HG02588 (cell line): ENCODE measurements around the gene CHPF.

Experiments used
- ATAC-seq: cut with Tn5 transposase; IDR thresholded peaks from one replicate; pipeline ENCODE4 v1.9.1; 2021; ENCODE audit warnings: mild to moderate bottlenecking, moderate library complexity; ENCODE audit not compliant: unreplicated experiment

CHPF gene

DNA sequence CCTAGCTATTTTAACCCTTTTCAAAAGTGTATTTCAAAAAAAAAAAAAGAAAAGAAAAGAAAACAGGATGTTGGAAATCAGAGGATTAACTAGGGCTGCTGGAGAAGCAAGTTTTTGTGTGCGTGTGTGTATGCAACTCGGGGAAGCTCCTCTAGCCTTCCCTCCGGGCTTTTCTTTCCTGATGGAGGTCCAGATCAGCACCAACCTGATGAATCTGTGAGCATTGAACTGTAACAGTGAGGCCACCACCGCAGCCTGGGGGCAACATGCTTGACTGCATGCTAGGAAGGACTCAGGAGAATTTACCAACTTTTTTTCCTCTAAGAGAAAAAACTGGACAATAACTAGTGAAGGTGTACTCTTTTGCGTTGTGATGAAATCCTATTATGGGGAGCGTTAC, 25.4 kb upstream of the CHPF start:
- no peak for ATAC-seq

DNA sequence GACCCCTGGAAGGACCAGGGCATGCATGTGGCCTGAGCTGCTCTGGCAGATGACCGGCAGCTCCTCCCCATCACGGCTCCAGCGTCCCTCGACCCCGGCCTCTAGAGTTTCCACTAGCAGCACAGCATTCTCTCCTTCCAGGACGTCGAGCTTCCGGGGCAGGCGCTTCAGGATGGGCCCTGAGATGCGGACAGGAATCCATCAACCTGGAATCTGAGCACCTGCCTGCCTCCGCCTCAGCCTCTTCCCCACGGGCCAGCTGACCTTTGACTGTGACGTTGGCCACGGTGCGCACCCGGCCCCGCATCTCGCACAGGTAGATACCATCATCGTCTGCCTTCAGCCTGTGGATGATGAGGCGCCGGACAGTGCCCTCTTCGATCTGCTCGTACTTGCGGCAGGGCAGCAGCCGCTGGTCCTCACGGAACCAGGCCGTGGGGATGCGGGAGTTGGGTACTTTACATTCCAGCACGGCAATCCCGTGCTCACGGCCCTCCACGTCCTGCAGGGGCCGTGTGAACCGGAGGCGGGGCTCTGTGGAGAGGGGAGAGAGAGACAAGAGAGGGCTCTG, 24.3 kb upstream of the CHPF start:
- ATAC-seq: no peak

DNA sequence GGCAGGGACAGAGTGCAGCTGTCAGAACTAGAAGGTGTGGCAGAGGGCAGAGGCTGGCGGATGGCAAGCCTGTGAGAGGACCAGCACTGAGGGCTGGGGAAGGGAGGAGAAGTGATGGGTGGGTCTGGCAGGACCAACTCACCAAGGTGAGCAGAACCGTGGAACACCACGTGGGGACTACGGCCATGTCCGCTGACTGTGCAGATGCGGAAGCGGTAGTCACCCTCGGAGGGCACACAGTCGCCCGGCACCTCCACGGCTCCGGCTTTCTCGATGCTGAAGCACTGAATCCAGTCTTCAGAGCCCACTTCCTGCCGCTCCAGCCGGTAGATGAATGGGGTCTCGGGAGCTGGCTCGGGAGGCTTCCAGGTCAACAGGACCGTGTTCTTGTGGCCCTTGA, 23.5 kb upstream of the CHPF start:
- no peak for ATAC-seq

DNA sequence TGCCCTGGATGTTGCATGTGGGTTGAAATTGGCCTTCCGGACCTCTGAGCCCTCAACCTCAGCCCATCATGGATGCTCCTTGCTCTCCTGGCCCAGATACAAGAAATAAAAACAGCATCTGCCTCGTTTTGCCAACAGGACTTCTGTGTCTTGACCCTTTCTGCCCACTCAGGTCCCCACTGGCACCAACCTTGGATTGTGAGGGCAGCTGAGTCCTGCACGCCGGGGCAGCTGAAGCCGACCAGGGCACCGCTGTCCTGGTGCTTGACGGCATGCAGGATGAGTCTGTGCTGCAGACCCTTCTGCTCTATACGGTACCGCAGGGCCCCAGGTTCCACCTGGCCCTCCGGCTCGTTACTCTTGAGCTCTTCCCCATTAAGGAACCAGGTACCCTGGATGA, 23.0 kb upstream of the CHPF start:
- ATAC-seq: no peak

DNA sequence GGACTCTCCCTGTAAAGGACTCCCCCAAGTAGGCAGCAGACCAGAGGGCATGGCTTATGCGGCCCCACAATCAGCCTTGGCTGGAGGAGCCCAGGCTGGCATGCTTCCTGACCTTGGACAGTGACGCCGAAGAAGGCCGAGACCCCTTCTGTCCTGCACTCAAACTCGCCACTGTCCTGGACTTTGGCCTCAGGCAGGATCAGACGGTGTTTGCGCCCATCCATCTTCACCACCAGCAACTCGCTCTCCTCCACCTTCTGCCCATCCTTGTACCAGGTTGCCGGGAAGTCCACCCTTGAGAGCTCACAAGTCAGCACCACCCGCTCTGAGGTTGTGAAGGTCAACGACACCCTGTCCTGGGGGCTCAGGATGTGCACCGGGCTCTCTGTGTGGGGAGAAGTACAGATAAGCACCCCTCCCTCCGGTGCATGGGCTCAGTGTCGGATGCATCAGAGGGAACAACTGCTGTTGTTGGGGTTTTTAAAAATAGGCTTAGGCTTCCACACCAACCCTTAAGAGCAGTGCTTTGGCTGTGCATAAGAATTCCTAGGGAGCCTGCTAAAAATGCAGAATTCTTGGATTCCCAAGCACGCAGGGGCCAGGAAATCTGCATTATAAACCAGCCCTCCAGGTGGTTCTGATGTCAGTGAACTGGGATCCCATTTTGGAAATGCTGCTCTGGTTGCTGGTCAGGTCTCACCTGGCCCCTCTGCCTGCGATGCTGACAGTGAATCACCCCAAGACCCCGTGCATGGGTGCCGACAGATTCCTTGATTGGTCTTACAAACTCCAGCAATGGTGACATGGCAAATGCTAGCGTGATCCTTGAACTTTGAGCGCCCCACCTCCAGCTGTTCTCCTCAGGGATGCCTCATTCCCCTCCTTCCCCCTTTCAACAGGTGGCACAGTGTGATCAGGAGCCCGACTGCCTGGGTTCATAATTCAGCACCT, 21.8 kb upstream of the CHPF start:
- ATAC-seq: no peak

DNA sequence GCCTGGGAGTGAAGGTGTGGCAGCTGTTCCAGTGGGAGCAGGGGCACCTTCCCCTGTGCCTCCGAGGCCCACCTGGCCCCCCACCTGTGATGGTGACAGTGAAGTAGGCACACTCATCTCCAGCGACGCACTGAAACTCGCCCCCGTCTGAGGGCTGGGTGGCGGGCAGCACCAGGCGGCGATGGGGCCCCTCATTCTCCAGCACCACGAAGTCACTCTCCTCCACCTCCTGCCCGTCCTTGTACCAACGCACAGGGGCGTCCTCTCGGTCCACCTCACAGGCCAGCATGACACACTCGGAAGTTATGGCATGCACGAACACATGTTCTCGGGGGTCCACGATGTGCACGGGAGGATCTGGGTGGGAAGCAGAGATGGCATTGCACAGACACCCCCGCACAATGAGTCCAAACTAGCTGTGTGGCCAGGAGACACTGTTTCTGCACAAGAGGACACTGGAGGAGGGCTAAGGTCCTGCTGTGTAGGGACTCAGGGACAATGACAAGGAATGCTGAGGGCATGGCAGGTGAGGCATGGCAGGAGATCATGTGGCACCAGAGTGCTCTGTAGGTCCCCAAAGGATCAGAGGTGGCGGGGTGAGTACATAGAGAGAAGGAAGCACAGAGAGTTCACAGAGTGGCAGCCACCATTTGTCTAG, 19.8 kb upstream of the CHPF start:
- ATAC-seq: no peak

DNA sequence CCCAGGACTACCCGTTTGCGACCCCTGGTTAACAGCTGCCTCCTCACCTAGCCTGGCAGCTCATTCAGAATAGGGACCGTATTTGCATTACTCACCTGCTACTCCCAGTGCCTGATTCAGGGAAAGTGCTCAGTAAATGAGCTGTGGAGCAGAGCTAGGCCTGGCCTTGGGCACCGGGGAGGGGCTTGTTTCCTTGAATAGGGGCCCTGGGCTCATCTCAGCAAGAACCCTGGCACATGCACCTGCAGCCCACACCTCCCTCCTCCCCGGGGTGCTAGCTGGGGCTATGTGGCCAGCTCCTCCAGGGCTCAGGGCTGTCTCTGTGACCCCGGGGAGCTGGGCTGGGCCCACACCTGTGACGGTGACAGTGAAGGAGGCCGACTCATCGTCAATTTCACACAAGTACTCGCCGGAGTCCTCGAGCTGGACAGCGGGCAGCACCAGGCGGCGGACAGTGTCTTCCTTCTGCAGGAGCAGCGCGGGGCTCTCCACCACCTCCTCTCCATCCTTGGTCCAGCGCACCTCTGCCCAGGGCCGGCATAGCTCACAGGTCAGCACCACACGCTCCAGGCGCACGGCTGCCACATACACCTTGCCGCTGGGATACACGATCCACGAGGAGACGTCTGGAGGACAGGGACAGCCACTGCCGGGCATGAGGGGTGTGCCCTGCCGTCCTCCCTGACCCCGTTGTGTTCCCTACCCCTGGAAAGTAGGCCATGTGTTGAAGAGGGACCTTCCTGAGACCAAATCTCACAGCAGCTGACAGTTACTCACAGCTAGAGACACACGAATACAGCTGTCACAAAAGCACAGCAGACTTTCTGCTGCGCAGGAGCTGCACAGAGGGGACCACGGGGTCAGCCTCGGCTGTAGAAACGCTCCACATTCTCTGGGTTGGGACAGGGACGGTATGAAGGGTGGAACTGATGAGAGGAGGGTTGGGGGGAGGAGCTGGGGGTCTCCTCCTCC, 18.7 kb upstream of the CHPF start:
- no peak for ATAC-seq

DNA sequence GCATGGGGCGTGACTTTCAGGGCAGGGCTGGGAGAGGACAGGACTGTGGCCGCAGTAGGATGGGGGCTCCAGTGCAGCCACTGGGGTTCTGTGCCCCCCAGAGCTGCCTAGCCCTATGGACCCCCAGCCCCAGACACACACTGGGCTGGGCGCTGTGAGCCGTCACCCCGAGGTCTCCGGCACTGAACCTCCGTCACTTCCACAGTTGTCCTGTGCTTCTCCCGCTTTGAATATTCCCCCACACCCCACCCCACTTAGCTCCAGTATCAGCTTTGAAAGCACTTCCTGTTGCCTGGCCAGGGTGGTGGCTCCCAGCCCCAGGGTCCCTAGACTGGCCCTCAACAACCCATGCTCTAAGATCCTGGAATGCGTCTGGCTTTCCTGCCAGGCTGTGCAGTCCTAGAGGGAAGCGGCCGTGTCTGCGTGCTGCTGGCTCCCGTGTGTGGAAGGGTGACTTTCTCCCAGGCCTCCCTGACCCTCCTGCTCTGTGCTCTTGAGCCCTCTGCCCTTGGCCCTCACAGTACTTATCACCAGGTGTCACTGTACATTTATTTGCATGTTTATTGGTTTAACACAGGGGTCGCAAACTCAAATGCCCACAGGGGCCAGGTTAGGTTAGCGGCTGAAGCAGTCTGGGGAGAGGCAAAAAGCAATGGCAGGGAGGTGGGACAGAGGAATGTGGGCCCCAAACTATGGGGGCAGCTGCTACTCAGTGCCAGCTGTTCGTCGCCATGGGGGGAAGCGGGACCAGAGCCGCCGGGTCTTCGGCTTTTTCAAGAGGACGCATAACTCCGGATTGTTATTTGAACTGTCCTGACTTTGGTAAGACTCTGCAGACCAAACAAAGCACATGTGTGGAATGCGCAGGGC, 17.8 kb upstream of the CHPF start:
- no peak for ATAC-seq

DNA sequence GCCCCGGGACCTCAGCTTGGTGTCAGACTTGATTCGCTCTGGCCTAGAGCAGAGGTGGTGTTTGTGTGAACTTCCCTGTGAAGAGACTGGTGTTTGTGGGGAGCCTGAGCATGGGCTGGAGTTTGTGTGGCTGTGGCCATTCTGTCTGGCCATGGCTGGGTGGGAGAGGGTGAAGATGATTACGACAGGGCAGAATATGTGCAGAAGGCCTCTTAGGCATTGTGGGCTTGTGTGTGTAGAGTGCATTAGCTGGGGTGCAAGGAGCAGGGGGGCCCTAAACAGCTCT, 17.2 kb upstream of the CHPF start:
- ATAC-seq: no peak

DNA sequence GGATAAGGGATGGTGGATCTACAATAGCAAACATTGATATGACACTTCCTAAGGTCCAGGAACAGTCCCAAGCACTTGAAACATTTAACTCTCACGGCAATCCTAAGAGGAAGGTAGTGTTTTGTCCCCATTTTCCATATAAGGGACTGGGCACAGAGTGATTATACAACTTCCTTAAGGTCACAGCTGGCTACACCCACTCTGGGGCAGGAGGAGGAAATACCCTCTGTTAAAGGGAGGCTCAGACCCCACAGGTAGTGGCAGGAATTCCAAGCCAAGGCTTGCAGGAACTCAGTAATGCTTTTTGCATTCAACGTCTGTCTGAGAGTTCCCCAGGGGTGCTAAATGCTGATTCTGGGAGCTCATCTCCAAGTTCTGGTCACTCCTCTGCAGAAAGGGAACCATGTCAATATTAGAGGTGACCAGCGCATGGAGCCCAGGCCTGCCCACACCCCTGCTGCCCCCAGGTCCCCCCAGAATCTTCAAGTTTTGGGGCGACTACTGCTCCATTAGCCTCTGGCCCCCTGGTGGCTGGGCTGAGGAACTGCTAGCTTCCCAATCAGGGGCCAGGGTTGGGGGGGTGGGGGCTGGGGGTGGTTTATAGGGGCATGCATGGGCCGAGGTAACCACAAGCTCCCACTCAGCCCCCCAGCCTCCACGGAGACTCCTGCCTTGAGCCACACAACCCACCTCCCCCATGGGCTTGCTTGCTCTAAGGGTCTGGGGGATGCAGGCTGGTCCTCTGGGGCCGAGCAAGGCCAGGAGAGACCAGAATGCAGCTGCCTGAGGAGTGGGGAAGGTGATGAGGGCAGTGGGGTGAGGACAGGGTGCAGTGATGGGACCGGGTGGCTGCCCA, 16.7 kb upstream of the CHPF start:
- no peak for ATAC-seq

DNA sequence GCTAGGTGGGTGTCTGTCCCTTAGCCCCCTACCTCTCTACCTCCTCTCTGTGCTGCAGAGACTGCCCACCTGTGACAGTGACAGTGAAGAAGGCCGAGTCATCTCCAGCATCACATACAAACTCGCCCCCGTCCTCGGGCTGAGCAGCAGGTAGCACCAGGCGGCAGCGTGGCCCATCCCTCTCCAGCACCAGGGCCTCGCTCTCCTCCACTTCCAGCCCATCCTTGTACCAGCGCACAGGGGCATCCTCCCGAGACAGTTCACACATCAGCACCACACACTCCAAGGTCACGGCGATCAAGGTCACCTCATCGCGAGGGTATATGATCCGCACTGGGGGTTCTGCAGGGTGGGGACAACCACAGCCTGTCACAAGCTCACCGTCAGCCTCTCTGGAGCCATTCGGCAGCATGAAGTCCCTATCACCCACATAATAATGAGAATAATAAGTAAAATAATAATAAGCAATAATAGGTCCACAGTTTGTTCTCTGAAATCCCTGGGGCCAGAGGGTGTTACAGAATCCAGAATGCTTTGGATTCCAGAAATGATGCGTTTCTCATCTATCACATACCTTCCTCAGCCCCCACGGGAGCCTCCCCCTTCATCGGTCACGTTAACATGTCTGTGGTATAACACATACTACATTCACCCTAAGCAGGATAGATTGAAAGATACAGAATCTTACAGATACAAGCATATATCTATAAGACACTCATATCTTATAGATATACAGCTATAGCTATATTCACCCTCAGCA, 15.7 kb upstream of the CHPF start:
- ATAC-seq: no peak

DNA sequence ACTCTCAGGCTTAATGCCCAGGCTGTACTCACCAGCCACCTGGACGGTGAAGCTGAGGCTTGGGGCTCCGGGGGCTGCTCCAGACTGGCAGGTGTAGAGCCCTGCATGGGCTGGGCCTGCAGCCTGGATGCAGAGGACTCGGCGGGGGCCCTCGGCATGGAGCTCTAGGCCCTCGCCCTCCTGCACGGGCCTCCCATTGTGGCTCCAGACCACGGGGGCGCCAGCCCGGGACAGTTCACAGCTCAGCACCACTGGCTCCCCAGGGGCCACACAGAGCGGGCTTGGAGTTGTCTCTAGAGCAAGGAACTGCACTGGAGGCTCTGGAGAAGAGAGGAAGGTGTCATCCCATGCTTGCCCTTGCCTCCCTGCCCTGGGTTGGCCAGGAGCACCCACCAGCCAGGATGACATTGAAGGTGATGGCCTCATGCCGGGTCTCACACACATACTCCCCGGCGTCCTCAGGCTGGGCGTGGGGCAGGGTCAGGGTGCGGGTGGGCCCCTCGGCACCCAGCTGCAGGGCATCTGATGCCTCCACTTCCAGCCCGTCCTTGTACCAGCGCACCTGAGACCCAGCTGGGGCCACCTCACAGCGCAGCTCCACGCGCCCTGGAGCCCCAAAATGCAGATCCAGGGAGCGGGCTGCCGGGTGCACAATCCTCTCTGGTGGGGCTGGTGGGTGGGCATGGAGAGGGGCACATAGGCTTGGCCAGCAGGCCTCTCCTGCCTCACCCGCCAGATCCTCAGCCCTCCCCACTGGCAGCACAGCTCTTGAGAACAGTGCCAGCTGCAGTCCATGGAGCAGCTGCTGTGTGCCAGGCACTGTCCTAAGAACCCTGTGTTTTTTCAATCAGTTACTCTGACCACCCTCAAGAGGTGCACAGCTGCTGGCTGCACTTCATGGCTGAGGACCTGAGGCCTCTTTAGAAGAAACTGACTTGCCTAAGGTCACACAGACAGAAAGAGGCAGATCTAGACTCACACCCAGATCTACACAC, 14.5 kb upstream of the CHPF start:
- ATAC-seq: no peak

DNA sequence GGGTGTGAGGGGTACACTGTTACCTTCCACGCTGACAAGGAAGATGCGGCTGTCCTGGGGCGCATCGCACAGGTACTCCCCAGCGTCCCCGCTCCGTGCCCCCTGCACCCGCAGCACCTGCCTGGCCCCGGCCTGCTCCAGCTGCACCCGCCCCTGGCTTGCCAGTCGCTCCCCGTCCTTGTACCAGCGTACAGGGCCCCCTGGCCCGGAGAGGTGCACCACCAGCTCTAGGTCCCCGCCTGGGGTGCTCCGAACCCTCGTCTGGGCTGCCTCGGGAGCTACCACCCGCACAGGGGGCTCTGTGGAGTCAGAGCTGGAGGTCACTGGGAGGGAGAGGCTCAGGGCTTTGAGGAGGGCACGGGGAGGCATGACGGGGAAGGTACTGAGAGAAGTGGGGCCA, 13.7 kb upstream of the CHPF start:
- ATAC-seq: no peak

DNA sequence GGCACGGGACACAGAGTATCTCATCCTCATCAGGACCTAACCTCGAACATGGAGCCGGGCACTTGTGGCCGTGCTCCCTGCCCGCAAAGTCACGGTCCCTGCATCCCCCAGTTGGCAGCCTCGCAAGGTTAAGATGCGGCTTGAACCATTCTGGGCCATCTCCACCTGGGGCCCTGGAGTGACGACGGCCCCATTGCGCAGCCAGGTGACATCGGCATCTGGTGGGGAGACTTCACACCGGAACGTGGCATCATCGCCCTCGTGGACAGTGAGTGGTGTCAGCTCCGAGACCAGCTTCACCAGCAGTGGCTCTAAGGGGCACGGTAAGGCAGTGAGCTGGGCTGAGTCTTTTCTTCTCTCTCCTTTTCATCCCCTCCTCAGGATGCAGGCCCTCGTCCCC, 12.8 kb upstream of the CHPF start:
- ATAC-seq: no peak

DNA sequence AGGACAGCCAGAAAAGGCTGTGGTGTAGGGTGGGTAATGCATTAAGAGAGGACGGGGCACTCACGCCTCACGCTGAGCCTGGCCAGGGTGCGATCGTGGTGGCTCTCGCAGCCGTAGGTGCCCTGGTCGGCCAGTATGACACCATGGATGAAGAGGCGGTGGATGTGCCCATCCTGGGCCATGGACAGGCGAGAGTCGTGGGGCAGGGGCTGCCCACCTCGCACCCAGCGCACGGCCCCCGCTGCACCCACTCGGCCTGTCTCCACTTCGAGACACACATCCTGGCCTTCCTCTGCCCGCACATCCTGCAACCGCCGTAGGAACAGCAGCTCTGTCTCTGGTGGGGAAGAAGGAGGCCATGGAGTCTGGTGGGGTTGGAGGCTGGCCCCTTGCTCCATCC, 12.3 kb upstream of the CHPF start:
- no peak for ATAC-seq

DNA sequence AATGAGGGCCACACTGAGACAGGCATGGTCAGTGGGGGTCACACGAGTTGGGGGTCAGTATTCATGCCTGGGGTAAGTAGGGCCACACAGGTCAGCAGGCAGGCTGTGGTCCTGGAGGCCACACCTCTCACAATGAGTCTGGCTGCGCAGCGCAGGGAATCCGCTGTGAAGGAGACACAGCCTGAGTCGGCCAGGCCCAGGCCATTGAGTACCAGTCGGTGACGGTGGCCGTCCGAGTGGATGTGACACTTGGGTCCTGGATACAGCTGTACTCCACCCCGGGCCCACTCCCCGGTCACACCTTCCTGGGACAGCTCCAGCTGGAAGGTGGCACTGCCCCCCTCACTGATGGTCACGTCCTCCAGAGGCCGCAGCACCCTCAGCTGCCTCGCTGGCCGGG, 10.7 kb upstream of the CHPF start:
- ATAC-seq: no peak

DNA sequence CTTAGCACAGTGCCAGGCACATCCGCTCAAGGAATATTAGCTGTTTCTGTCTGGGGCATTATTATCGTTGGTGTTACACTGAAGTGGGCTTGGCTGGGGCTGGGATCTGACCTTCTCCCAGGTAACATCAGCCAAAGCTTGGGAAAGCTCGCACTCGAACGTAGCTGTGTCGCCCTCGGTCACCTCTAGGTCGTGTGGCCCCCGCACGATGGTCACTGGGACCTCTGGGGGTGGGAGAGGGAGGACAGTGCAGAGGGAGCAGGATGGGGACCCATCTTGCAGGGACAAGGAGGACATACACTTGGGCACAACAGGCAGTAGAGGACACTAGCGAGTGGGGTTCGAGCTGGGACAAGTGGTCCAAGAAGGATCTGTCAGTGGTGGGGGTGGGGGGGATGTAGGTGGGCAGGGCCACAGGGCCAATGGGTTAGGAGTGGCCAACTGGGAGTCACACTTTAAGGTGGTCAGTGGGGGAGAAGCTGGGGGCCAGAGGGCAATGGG, 9.9 kb upstream of the CHPF start:
- ATAC-seq: no peak
